WTC11 (cell line): Measurements from ENCODE around the gene SIK2.

Experiments used
- ESRRA ChIP-seq: sonication (generic); formaldehyde crosslinking; IDR thresholded peaks from 2 replicates; pipeline ENCODE4 v1.8.1; 2022; ENCODE audit warnings: mild to moderate bottlenecking, missing genetic modification reagents, borderline replicate concordance
- ETV6 ChIP-seq: sonication (generic); formaldehyde crosslinking; IDR thresholded peaks from 2 replicates; pipeline ENCODE4 v1.8.1; 2022; ENCODE audit warnings: mild to moderate bottlenecking, missing genetic modification reagents
- KAT7 ChIP-seq: sonication (generic); formaldehyde crosslinking; IDR thresholded peaks from 2 replicates; pipeline ENCODE4 v1.8.1; 2023; ENCODE audit warnings: missing genetic modification reagents, mild to moderate bottlenecking, borderline replicate concordance
- TF ChIP-seq, protein P1 (sequence below): fragments of 200-600 bp; IDR thresholded peaks from 2 replicates; pipeline ENCODE4 v1.8.0; 2022; ENCODE audit warnings: antibody characterized with exemption
- TF ChIP-seq, protein P2 (sequence below): sonication (generic); formaldehyde crosslinking; IDR thresholded peaks from 2 replicates; pipeline ENCODE4 v1.8.1; 2022; ENCODE audit warnings: mild to moderate bottlenecking, missing genetic modification reagents, moderate library complexity, borderline replicate concordance
- TF ChIP-seq, protein P3 (sequence below): sonication (generic); formaldehyde crosslinking; IDR thresholded peaks from 2 replicates; pipeline ENCODE4 v1.8.1; 2022; ENCODE audit warnings: low read depth, missing genetic modification reagents, borderline replicate concordance

DNA sequence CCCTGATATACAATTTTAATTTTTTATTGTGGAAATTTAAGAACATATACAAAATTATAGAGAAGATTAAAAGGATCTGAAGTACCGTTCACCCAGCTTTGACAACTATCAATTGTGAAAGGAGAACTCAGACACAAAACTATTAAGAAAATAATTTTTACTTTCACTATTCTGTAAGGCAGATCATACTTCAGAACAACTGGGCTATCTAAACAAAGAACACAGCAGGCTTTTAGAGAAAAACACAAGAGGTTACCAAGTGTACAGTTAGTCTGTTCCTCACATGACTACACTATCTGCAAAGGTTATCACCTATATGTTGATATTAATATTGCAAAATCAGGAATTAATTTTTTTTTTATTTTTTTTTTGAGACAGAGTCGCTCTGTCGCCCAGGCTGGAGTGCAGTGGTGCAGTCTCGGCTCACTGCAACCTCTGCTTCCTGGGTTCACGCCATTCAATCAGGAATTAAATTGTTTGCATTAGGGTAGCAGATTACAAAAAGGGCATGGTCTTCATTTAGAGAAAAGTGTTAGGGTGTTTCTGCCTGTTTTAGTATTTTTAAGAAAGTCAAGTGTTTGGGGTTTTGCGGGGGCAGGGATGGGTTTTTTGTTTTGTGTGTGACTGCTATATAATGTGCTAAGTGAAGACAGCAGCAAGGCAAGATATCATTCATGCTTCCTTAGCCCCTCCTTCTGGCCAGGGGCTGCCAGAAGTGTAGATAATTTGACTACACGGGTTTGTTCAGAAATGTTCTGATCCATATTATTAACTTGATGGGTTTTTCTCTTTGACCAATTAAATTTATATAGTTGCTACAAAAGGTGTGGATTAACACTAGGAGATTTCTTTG is 27.6 kb upstream of the SIK2 start:
- TF ChIP-seq, protein P1, sequence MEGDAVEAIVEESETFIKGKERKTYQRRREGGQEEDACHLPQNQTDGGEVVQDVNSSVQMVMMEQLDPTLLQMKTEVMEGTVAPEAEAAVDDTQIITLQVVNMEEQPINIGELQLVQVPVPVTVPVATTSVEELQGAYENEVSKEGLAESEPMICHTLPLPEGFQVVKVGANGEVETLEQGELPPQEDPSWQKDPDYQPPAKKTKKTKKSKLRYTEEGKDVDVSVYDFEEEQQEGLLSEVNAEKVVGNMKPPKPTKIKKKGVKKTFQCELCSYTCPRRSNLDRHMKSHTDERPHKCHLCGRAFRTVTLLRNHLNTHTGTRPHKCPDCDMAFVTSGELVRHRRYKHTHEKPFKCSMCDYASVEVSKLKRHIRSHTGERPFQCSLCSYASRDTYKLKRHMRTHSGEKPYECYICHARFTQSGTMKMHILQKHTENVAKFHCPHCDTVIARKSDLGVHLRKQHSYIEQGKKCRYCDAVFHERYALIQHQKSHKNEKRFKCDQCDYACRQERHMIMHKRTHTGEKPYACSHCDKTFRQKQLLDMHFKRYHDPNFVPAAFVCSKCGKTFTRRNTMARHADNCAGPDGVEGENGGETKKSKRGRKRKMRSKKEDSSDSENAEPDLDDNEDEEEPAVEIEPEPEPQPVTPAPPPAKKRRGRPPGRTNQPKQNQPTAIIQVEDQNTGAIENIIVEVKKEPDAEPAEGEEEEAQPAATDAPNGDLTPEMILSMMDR, result no peak
- TF ChIP-seq ETV6 (CRISPR knock-in tag) (no peak), KAT7 (no peak), ESRRA (CRISPR knock-in tag) (no peak)
- TF ChIP-seq, protein P2, sequence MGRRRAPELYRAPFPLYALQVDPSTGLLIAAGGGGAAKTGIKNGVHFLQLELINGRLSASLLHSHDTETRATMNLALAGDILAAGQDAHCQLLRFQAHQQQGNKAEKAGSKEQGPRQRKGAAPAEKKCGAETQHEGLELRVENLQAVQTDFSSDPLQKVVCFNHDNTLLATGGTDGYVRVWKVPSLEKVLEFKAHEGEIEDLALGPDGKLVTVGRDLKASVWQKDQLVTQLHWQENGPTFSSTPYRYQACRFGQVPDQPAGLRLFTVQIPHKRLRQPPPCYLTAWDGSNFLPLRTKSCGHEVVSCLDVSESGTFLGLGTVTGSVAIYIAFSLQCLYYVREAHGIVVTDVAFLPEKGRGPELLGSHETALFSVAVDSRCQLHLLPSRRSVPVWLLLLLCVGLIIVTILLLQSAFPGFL, result no peak
- TF ChIP-seq, protein P3, sequence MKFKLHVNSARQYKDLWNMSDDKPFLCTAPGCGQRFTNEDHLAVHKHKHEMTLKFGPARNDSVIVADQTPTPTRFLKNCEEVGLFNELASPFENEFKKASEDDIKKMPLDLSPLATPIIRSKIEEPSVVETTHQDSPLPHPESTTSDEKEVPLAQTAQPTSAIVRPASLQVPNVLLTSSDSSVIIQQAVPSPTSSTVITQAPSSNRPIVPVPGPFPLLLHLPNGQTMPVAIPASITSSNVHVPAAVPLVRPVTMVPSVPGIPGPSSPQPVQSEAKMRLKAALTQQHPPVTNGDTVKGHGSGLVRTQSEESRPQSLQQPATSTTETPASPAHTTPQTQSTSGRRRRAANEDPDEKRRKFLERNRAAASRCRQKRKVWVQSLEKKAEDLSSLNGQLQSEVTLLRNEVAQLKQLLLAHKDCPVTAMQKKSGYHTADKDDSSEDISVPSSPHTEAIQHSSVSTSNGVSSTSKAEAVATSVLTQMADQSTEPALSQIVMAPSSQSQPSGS, result no peak
